K562 (cell line): Measurements from ENCODE around the gene AGAP3. TPM values are rescaled to one million over a fixed set of nuclear protein-coding genes. Genes with fewer than 3 reads are reported as not detected.
A peak's percentile ranks its signal among the peaks of the same experiment; 100 is the strongest.

ENCODE experiments used
- CREB1 ChIP-seq, 2 experiments: sonication (generic) in 1 of 2; formaldehyde crosslinking in 1 of 2; IDR thresholded peaks; 2 replicates each; pipeline versions ENCODE4 v1.6.1 to v1.8.0; 2012 to 2022; ENCODE audit warnings: inconsistent platforms in 1 of 2, mild to moderate bottlenecking in 1 of 2, missing genetic modification reagents in 1 of 2, moderate library complexity in 1 of 2
- DDX20 ChIP-seq: fragments of 450-650 bp; IDR thresholded peaks from 2 replicates; pipeline ENCODE4 v1.6.1; 2016; ENCODE audit warnings: missing genetic modification characterization, low read depth, mild to moderate bottlenecking, missing compliant biosample characterization, moderate library complexity
- HEY1 ChIP-seq: fragments of 250-450 bp; sonication (Bioruptor Pico); IDR thresholded peaks from 2 replicates; pipeline ENCODE4 v1.5.0; 2020; ENCODE audit warnings: mild to moderate bottlenecking, moderate library complexity, borderline replicate concordance
- MIER1 ChIP-seq: fragments of 450-650 bp; IDR thresholded peaks from 2 replicates; pipeline ENCODE4 v1.6.1; 2016; ENCODE audit warnings: antibody characterized with exemption, mild to moderate bottlenecking, low read depth
- MYNN ChIP-seq, 2 experiments: sonication (generic); formaldehyde crosslinking in 1 of 2; IDR thresholded peaks; 2 replicates each; pipeline versions ENCODE4 v1.5.0 to v1.6.1; 2016 to 2020; ENCODE audit warnings: antibody characterized with exemption in 1 of 2, missing genetic modification reagents in 1 of 2
- NBN ChIP-seq: fragments of 450-650 bp; IDR thresholded peaks from 2 replicates; pipeline ENCODE4 v1.6.1; 2016; ENCODE audit warnings: low read depth, mild to moderate bottlenecking
- NFIC ChIP-seq: fragments of 450-650 bp; IDR thresholded peaks from 2 replicates; pipeline ENCODE4 v1.6.1; 2017; ENCODE audit warnings: mild to moderate bottlenecking, inconsistent platforms
- PHB2 ChIP-seq: fragments of 450-650 bp; IDR thresholded peaks from 2 replicates; pipeline ENCODE4 v1.6.1; 2017; ENCODE audit warnings: low read depth
- SAFB ChIP-seq: fragments of 200-400 bp; formaldehyde crosslinking; IDR thresholded peaks from 2 replicates; pipeline ENCODE4 v1.6.1; 2017; ENCODE audit warnings: low read depth, low read length, borderline replicate concordance
- SAP30 ChIP-seq: fragments of 200-600 bp; sonication (generic); IDR thresholded peaks from 2 replicates; pipeline ENCODE4 v1.6.1; 2012; ENCODE audit warnings: borderline replicate concordance, low read depth, mild to moderate bottlenecking, moderate library complexity, low read length, control low read depth, inconsistent platforms; ENCODE audit not compliant: insufficient read depth, poor library complexity, severe bottlenecking
- SP1 ChIP-seq: sonication (generic); formaldehyde crosslinking; IDR thresholded peaks from 2 replicates; pipeline ENCODE4 v1.8.1; 2022; ENCODE audit warnings: mild to moderate bottlenecking, missing genetic modification reagents
- SRF ChIP-seq, 2 experiments: fragments of 250-450, 450-650 bp in 1 of 2; sonication (Bioruptor Pico) in 1 of 2; sonication (generic) in 1 of 2; formaldehyde crosslinking; IDR thresholded peaks; 2 replicates each; pipeline versions ENCODE4 v1.5.0 to v1.5.1; 2020 to 2022; ENCODE audit warnings: mild to moderate bottlenecking in 1 of 2, missing genetic modification reagents in 1 of 2
- TAF9B ChIP-seq: fragments of 450-650 bp; IDR thresholded peaks from 2 replicates; pipeline ENCODE4 v1.6.1; 2018; ENCODE audit warnings: mild to moderate bottlenecking; ENCODE audit not compliant: partially characterized antibody
- TOE1 ChIP-seq, 2 experiments: fragments of 450-650 bp in 1 of 2; sonication (generic) in 1 of 2; formaldehyde crosslinking in 1 of 2; IDR thresholded peaks; 2 replicates each; pipeline versions ENCODE4 v1.7.1 to v1.8.0; 2016 to 2022; ENCODE audit warnings: borderline replicate concordance in 2 of 2, mild to moderate bottlenecking in 2 of 2, antibody characterized with exemption in 1 of 2, inconsistent platforms in 1 of 2, low read depth in 1 of 2, missing genetic modification reagents in 1 of 2, moderate library complexity in 1 of 2
- XRCC4 ChIP-seq: IDR thresholded peaks from one replicate; pipeline ENCODE4 v1.6.1; 2011; ENCODE audit not compliant: insufficient read depth, insufficient read length; ENCODE audit errors: extremely low read depth
- ZNF23 ChIP-seq: fragments of 250-450 bp; sonication (Bioruptor Pico); IDR thresholded peaks from 2 replicates; pipeline ENCODE4 v1.4.0; 2020; ENCODE audit warnings: mild to moderate bottlenecking
- polyA plus RNA-seq, 8 experiments: library from polyadenylated mRNA; depleted of rRNA in 4 of 8; stranded (reverse) in 5 of 8; unstranded in 3 of 8; fragments of >200 nt; fragmentation: Nextera tagmentation in 2 of 8; fragmentation: Illumina TruSeq in 1 of 8; extraction: Ambion mirVana in 2 of 8; extraction: Trizol in 1 of 8; gene quantifications; 2 replicates each; pipeline versions ENCODE4 v1.2.1 to v1.2.3, GENCODE V29; 2011 to 2014; ENCODE audit warnings: inconsistent platforms in 1 of 8, missing spikeins in 1 of 8
- total RNA-seq, 7 experiments: library from RNA; depleted of rRNA in 6 of 7; stranded (reverse); fragments of >200 nt in 6 of 7; fragmentation: Illumina TruSeq in 2 of 7; extraction: Trizol in 2 of 7; gene quantifications; 2 replicates each; pipeline versions ENCODE4 v1.2.1 to v1.2.3, GENCODE V29; 2011 to 2021; ENCODE audit warnings: low replicate concordance in 1 of 7
- TF ChIP-seq, protein P1 (sequence below), 3 experiments: fragments of 200-800 bp in 1 of 3; sonication (Bioruptor generic) in 1 of 3; sonication (generic) in 1 of 3; formaldehyde crosslinking in 1 of 3; IDR thresholded peaks; 2 replicates each; pipeline versions ENCODE4 v1.6.1 to v1.8.0; 2016 to 2022; ENCODE audit warnings: mild to moderate bottlenecking in 2 of 3, missing compliant biosample characterization in 2 of 3, missing genetic modification characterization in 2 of 3, missing genetic modification reagents in 1 of 3
- TF ChIP-seq, protein P2 (sequence below): fragments of 200-800 bp; sonication (Bioruptor generic); IDR thresholded peaks from 2 replicates; pipeline ENCODE4 v1.6.1; 2017; ENCODE audit warnings: missing genetic modification characterization, missing compliant biosample characterization
- TF ChIP-seq, protein P3 (sequence below): fragments of 450-650 bp; formaldehyde crosslinking; IDR thresholded peaks from 2 replicates; pipeline ENCODE4 v1.4.0; 2022; ENCODE audit warnings: missing genetic modification characterization
- TF ChIP-seq, protein P4 (sequence below): fragments of 450-650 bp; formaldehyde crosslinking; IDR thresholded peaks from 2 replicates; pipeline ENCODE4 v1.4.0; 2020; ENCODE audit warnings: mild to moderate bottlenecking, moderate library complexity

AGAP3 gene
- total and polyA plus RNA-seq, 9 of the 15 experiments (the other 6 are each of a cell fraction or from before 2014, with no cell fraction given), result 3.4 to 208 (median 62.2) TPM

DNA sequence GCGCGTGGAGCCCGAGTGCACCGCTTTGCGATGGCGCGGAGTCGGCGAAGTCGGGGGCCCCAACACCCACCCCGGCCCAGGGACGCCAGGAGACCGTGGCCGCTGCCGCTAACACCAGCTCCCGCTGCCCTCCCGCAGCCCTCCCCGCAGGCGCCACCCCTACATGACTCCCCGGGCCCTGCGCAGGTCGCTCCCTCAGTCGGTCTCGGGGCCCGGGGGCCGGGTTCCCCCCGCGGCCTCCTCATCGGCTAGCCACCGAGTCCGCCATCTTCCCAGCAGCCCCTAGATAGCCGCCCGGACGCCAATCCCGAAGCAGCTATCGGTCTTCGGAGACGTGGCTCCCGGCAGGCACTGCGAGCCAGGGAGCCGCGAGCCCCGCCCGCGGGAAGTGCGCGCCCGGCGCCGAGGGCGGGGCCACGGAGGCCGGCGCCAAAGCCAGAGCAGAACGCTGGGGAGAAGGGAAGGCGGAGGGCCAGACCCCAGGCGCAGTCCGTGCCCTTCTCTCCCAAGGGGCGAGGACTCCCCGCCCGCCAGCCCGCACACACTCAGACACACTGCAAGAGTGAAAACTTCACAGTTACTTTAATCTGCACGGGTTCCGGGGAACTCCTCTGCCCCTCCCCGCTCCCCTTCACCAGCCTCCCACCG lies 5.6 kb upstream of the AGAP3 start, which contains the start of gene FASTK (continued):
- TF ChIP-seq TAF9B (no peak), HEY1 (CRISPR knock-in tag) (no peak), NFIC (peak; percentile 55), TOE1 (IDR thresholded peaks at IDR 0.05; ENCODE audit: borderline replicate concordance) (no peak), TOE1 (CRISPR knock-in tag; IDR thresholded peaks at IDR 0.05; ENCODE audit: borderline replicate concordance, low read depth) (no peak), DDX20 (tag) (no peak), SAFB (peak; percentile 39; the same call in 1 of the 2 replicates), PHB2 (no peak), CREB1 (IDR thresholded peaks at IDR 0.05) (peak; percentile 50), CREB1 (CRISPR knock-in tag; IDR thresholded peaks at IDR 0.05) (peak; percentile 65; the same call in 1 of the 2 replicates), MIER1 (no peak), NBN (no peak), ZNF23 (no peak), SAP30 (no peak), MYNN (IDR thresholded peaks at IDR 0.05) (peak; percentile 16), MYNN (CRISPR knock-in tag; IDR thresholded peaks at IDR 0.05) (no peak), SP1 (CRISPR knock-in tag) (peak; percentile 79), SRF (CRISPR knock-in tag; IDR thresholded peaks at IDR 0.05) (peak in 1 of 2 experiments; percentile 7; a peak in 1 of 4 replicates), XRCC4 (no peak)
- TF ChIP-seq, protein P1, sequence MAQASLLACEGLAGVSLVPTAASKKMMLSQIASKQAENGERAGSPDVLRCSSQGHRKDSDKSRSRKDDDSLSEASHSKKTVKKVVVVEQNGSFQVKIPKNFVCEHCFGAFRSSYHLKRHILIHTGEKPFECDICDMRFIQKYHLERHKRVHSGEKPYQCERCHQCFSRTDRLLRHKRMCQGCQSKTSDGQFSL (CRISPR knock-in tag; IDR thresholded peaks at IDR 0.05), result peak; percentile 61; the same call in 1 of the 2 replicates
- TF ChIP-seq, protein P1 (tag; IDR thresholded peaks at IDR 0.05), result no peak
- TF ChIP-seq, protein P2, sequence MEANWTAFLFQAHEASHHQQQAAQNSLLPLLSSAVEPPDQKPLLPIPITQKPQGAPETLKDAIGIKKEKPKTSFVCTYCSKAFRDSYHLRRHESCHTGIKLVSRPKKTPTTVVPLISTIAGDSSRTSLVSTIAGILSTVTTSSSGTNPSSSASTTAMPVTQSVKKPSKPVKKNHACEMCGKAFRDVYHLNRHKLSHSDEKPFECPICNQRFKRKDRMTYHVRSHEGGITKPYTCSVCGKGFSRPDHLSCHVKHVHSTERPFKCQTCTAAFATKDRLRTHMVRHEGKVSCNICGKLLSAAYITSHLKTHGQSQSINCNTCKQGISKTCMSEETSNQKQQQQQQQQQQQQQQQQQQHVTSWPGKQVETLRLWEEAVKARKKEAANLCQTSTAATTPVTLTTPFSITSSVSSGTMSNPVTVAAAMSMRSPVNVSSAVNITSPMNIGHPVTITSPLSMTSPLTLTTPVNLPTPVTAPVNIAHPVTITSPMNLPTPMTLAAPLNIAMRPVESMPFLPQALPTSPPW (CRISPR knock-in tag), result peak; percentile 98
- TF ChIP-seq, protein P3, sequence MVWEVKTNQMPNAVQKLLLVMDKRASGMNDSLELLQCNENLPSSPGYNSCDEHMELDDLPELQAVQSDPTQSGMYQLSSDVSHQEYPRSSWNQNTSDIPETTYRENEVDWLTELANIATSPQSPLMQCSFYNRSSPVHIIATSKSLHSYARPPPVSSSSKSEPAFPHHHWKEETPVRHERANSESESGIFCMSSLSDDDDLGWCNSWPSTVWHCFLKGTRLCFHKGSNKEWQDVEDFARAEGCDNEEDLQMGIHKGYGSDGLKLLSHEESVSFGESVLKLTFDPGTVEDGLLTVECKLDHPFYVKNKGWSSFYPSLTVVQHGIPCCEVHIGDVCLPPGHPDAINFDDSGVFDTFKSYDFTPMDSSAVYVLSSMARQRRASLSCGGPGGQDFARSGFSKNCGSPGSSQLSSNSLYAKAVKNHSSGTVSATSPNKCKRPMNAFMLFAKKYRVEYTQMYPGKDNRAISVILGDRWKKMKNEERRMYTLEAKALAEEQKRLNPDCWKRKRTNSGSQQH (CRISPR knock-in tag), result 0 out of 2 replicates have a peak, but pooled peaks have one; percentile 68
- TF ChIP-seq, protein P4, sequence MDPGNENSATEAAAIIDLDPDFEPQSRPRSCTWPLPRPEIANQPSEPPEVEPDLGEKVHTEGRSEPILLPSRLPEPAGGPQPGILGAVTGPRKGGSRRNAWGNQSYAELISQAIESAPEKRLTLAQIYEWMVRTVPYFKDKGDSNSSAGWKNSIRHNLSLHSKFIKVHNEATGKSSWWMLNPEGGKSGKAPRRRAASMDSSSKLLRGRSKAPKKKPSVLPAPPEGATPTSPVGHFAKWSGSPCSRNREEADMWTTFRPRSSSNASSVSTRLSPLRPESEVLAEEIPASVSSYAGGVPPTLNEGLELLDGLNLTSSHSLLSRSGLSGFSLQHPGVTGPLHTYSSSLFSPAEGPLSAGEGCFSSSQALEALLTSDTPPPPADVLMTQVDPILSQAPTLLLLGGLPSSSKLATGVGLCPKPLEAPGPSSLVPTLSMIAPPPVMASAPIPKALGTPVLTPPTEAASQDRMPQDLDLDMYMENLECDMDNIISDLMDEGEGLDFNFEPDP (CRISPR knock-in tag), result no peak
